Tibial nerve (tissue), 4 donors: ENCODE results near the gene TRAF3IP3. TPM values are rescaled to one million over a fixed set of nuclear protein-coding genes. Genes with fewer than 3 reads are reported as not detected.
A peak's percentile ranks its signal among the peaks of the same experiment; 100 is the strongest.
"Not testable (repeated sequence)": the region's sequence is repeated elsewhere in the genome, so short reads cannot be mapped to it uniquely, and the experiment has no call there.

Source experiments
- DNase-seq, 2 donors: peaks; one replicate each; pipeline ENCODE4 v3.0.0-alpha.2; 2019; ENCODE audit warnings: low spot score in 2 of 2
- H3K27ac ChIP-seq, 4 donors: fragments of 200-600 bp; sonication (generic) in 3 of 4; one replicate each; pipeline ENCODE4 v1.5.1; 2017 to 2019; ENCODE audit warnings: mild to moderate bottlenecking in 1 of 4
- H3K27me3 ChIP-seq, 2 donors: fragments of 200-600 bp; sonication (generic) in 1 of 2; one replicate each; pipeline versions ENCODE4 v1.5.1 to v1.6.0; 2017 to 2019
- H3K36me3 ChIP-seq, 3 donors: fragments of 200-600 bp; sonication (generic); one replicate each; pipeline ENCODE4 v1.5.1; 2018 to 2019
- H3K4me1 ChIP-seq, 4 donors: fragments of 200-600 bp; sonication (generic) in 3 of 4; one replicate each; pipeline ENCODE4 v1.5.1; 2017 to 2019
- H3K4me3 ChIP-seq, 4 donors: fragments of 200-600 bp; sonication (generic) in 3 of 4; one replicate each; pipeline ENCODE4 v1.5.1; 2017 to 2019; ENCODE audit warnings: mild to moderate bottlenecking in 1 of 4, moderate library complexity in 1 of 4
- H3K9me3 ChIP-seq, 4 donors: fragments of 200-600 bp; sonication (generic) in 3 of 4; one replicate each; pipeline ENCODE4 v1.5.1; 2017 to 2019
- EP300 ChIP-seq, 2 donors: sonication (generic); formaldehyde crosslinking; IDR thresholded peaks; one replicate each; pipeline ENCODE4 v1.6.1; 2017; ENCODE audit warnings: antibody characterized with exemption in 2 of 2, mild to moderate bottlenecking in 1 of 2
- POLR2A ChIP-seq, 2 donors: fragments of 450-650 bp; IDR thresholded peaks; one replicate each; pipeline ENCODE4 v1.6.1; 2017; ENCODE audit warnings: antibody characterized with exemption in 2 of 2, mild to moderate bottlenecking in 2 of 2, moderate library complexity in 2 of 2
- WGBS, 2 donors: methylation state at CpG; one replicate each; pipeline ENCODE4 v1.1.5; 2018; 5-methylcytosine and 5-hydroxymethylcytosine counted together
- total RNA-seq, 4 donors: library from RNA; depleted of rRNA; stranded (reverse); fragments of >200 nt; gene quantifications; one replicate each; pipeline ENCODE4 v1.1.0, GENCODE V29; 2016
- TF ChIP-seq, protein P1 (sequence below), 5 experiments: fragments of 200-600 bp in 3 of 5; fragments of 450-650 bp in 2 of 5; sonication (generic) in 3 of 5; IDR thresholded peaks; one replicate each; pipeline ENCODE4 v1.5.1; 2016 to 2019; ENCODE audit warnings: antibody characterized with exemption in 5 of 5, mild to moderate bottlenecking in 3 of 5, moderate library complexity in 2 of 5

Gene TRAF3IP3
- total RNA-seq, 4 donors from 2014 or later = 0.87 to 8.0 (median 2.3) TPM

GRCh38 chr1:209786146-209786545 is 30.3 kb downstream of the TRAF3IP3 start:
- DNase-seq = no peak
- Histone ChIP-seq H3K36me3 (peaks cover 0 to 15% (median 0%) of the 10 kb centered on the region in 3 donors), H3K4me3 (no peak overlapping the region), H3K4me1 (peaks cover 0 to 17% (median 9%) of the 10 kb centered on the region in 4 donors), H3K27ac (no peak overlapping the region), H3K27me3 (no peaks in the 10 kb centered on the region), H3K9me3 (no peaks in the 10 kb centered on the region)
- WGBS, 2 donors = 84% methylated on average over 4 of the region's 4 CpGs
- TF ChIP-seq EP300 (IDR thresholded peaks at IDR 0.05) (no peak), POLR2A (IDR thresholded peaks at IDR 0.05) (no peak)
- TF ChIP-seq, protein P1, sequence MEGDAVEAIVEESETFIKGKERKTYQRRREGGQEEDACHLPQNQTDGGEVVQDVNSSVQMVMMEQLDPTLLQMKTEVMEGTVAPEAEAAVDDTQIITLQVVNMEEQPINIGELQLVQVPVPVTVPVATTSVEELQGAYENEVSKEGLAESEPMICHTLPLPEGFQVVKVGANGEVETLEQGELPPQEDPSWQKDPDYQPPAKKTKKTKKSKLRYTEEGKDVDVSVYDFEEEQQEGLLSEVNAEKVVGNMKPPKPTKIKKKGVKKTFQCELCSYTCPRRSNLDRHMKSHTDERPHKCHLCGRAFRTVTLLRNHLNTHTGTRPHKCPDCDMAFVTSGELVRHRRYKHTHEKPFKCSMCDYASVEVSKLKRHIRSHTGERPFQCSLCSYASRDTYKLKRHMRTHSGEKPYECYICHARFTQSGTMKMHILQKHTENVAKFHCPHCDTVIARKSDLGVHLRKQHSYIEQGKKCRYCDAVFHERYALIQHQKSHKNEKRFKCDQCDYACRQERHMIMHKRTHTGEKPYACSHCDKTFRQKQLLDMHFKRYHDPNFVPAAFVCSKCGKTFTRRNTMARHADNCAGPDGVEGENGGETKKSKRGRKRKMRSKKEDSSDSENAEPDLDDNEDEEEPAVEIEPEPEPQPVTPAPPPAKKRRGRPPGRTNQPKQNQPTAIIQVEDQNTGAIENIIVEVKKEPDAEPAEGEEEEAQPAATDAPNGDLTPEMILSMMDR (IDR thresholded peaks at IDR 0.05) = no peak

GRCh38 chr1:209787551-209787950 is 31.7 kb downstream of the TRAF3IP3 start:
- peak overlapping the region in 1 of 4 donors; percentile 6 for H3K27ac ChIP-seq
- H3K4me3 ChIP-seq = no peak overlapping the region
- DNase-seq = no peak
- H3K9me3 ChIP-seq = no peaks in the 10 kb centered on the region
- H3K27me3 ChIP-seq = peaks cover 0 to 9% of the 10 kb centered on the region in 2 donors
- TF ChIP-seq EP300 (IDR thresholded peaks at IDR 0.05) = no peak
- TF ChIP-seq, protein P1 (IDR thresholded peaks at IDR 0.05) = no peak
- H3K4me1 ChIP-seq = peaks cover 0 to 17% (median 9%) of the 10 kb centered on the region in 4 donors
- 62 to 64% methylated on average over 2 of the region's 2 CpGs for WGBS, 2 donors
- peaks cover 0 to 6% (median 0%) of the 10 kb centered on the region in 3 donors for H3K36me3 ChIP-seq

DNA sequence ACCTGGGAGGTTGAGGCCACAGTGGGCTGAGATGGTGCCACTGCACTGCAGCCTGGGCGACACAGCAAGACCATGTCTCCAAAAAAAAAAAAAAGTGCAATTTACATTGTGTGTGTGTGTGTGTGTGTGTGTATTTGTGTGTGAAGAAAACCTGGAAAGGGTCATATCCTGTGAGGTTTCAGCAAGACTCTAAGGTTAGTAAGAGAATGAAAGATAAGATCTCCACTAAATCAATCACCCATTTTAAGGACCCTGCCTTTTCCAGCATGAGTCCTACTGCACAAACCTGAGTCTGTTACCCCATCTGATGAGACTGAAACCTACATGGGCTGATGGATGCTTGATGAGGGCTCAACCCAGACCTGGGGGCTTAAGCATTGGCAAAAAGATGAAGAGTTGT is 33.4 kb downstream of the TRAF3IP3 start:
- peaks cover 0 to 5% (median 0%) of the 10 kb centered on the region in 4 donors for H3K4me1 ChIP-seq
- peaks cover 0 to 6% (median 0%) of the 10 kb centered on the region in 4 donors for H3K9me3 ChIP-seq
- peaks cover 0 to 17% of the 10 kb centered on the region in 2 donors for H3K27me3 ChIP-seq
- H3K36me3 ChIP-seq = no peaks in the 10 kb centered on the region
- no peak overlapping the region for H3K27ac ChIP-seq
- H3K4me3 ChIP-seq = no peak overlapping the region
- TF ChIP-seq EP300 (IDR thresholded peaks at IDR 0.05) (no peak), POLR2A (IDR thresholded peaks at IDR 0.05) (no peak)
- TF ChIP-seq, protein P1 (IDR thresholded peaks at IDR 0.05) = no peak
- 89 to 100% methylated on average over 1 of the region's 1 CpG for WGBS, 2 donors
- DNase-seq = no peak

- Histone ChIP-seq H3K27ac (no peak overlapping the region), H3K9me3 (peaks cover 0 to 6% (median 0%) of the 10 kb centered on the region in 4 donors), H3K4me1 (no peaks in the 10 kb centered on the region), H3K36me3 (no peaks in the 10 kb centered on the region), H3K4me3 (no peak overlapping the region), H3K27me3 (peaks cover 0 to 17% of the 10 kb centered on the region in 2 donors)
- whole genome bisulfite sequencing, 2 donors = 84 to 89% methylated on average over 6 to 10 of the region's 10 CpGs
- TF ChIP-seq EP300 (IDR thresholded peaks at IDR 0.05) (no peak), POLR2A (IDR thresholded peaks at IDR 0.05) (no peak)
- TF ChIP-seq, protein P1 (IDR thresholded peaks at IDR 0.05) = no peak
- no peak for DNase-seq
These were observed 34.7 kb downstream of the TRAF3IP3 start for GRCh38 chr1:209790286-209791193.

DNA sequence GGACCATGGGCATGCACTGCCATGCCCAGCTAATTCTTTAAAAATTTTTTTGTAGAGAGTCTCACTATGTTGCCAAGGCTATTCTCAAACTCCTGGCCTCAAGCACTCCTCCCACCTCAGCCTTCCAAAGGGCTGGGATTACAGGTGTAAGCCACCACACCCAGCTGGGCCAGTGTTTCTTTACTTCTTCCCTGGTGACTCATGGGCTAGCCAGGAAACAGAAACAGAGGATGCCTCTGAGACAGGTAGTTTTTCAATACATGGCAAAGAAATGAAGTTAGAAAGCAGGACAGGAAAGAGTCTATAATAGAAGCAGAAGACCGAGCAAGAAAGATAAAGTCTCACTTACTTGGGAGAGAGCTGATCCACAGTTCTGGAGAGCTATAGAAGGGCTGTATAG is 36.1 kb downstream of the TRAF3IP3 start:
- Histone ChIP-seq H3K36me3 (no peaks in the 10 kb centered on the region), H3K4me3 (no peak overlapping the region), H3K27me3 (peaks cover 0 to 17% of the 10 kb centered on the region in 2 donors), H3K4me1 (no peaks in the 10 kb centered on the region), H3K9me3 (peaks cover 0 to 6% (median 0%) of the 10 kb centered on the region in 4 donors), H3K27ac (no peak overlapping the region)
- WGBS, 2 donors = 81 to 85% methylated on average over 1 of the region's 1 CpG
- no peak for DNase-seq
- no peak for TF ChIP-seq POLR2A (IDR thresholded peaks at IDR 0.05)
- TF ChIP-seq, protein P1 (IDR thresholded peaks at IDR 0.05) = no peak
- TF ChIP-seq EP300 (IDR thresholded peaks at IDR 0.05) = no peak

- not testable (repeated sequence) for H3K36me3 ChIP-seq
These were observed 37.9 kb downstream of the TRAF3IP3 start for GRCh38 chr1:209793711-209794110.

More at GRCh38 chr1:209793711-209794110, 37.9 kb downstream of the TRAF3IP3 start:
- H3K4me3 ChIP-seq, H3K4me1 ChIP-seq, DNase-seq, H3K9me3 ChIP-seq, H3K27ac ChIP-seq: not testable (repeated sequence)
- H3K27me3 ChIP-seq = peaks cover 0 to 17% of the 10 kb centered on the region in 2 donors
- WGBS, 2 donors = 90 to 93% methylated on average over 3 of the region's 3 CpGs
